OCI-LY7 (cell line): Measurements from ENCODE around the gene CAMK2B.

ENCODE experiments used
- EZH2phosphoT487 ChIP-seq: fragments of 200-600 bp; sonication (generic); IDR thresholded peaks from 2 replicates; pipeline ENCODE4 v1.6.1; 2018; ENCODE audit warnings: low read depth, borderline replicate concordance, mild to moderate bottlenecking, mixed run types, antibody characterized with exemption, low read length, moderate library complexity, mixed read lengths
- TF ChIP-seq, protein P1 (sequence below): fragments of 200-600 bp; sonication (generic); conservative IDR thresholded peaks from 2 replicates; pipeline ENCODE4 v1.5.1; 2014; ENCODE audit warnings: mild to moderate bottlenecking, antibody characterized with exemption, low read length, moderate library complexity, mixed read lengths

DNA sequence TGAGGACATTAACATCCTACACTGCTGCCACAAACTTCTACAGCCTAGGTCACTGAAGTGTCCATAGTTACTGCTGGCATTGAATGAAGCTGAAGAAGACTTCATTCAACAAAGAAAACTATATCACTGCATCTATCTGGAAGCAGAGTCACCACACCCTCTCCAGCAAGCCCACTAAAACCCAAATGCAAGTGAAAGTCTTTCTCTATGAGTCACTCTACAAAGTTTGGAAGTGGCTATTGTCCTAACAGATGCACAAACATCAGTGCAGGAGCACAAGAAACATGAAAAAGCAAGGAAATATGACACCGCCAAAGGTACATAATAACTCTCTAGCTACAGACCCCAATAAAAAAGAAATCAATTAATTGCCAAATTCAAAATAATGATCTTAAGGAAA, 43.5 kb upstream of the CAMK2B start:
- TF ChIP-seq, protein P1, sequence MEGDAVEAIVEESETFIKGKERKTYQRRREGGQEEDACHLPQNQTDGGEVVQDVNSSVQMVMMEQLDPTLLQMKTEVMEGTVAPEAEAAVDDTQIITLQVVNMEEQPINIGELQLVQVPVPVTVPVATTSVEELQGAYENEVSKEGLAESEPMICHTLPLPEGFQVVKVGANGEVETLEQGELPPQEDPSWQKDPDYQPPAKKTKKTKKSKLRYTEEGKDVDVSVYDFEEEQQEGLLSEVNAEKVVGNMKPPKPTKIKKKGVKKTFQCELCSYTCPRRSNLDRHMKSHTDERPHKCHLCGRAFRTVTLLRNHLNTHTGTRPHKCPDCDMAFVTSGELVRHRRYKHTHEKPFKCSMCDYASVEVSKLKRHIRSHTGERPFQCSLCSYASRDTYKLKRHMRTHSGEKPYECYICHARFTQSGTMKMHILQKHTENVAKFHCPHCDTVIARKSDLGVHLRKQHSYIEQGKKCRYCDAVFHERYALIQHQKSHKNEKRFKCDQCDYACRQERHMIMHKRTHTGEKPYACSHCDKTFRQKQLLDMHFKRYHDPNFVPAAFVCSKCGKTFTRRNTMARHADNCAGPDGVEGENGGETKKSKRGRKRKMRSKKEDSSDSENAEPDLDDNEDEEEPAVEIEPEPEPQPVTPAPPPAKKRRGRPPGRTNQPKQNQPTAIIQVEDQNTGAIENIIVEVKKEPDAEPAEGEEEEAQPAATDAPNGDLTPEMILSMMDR: no peak
- TF ChIP-seq EZH2phosphoT487: no peak
